ENCODE measurements around the gene OGFR.

The OGFR gene

DNA sequence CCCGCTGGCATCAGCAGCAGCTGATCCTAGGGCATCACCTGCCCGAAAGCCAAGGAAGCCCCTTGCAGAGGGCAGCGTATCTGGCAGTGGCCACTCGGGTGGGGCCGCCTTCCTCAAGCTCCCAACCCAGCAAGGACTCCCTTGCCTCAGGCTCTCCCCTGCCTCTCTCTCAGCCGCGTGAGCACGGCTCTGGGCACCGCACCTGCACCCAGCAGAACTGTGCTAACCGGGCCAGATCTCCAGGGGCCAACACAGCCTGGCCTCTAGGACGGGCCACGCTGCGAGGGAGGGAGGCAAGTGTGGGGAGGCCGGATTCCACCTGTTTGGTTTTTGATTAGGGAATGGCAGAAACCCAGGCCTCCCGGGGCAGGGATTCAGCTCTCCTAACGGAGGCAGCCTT lies 20.1 kb upstream of the OGFR start:
- no peak for DNase-seq (ENCODE audit: low read depth in 2 of 2)

- no peak for DNase-seq (ENCODE audit: low read depth in 2 of 2)
Measured at GRCh38 chr20:62785393-62785792, 19.2 kb upstream of the OGFR start.

- DNase-seq (ENCODE audit: low read depth in 2 of 2), result no peak
Measured at GRCh38 chr20:62786157-62786556, 18.5 kb upstream of the OGFR start.

DNA sequence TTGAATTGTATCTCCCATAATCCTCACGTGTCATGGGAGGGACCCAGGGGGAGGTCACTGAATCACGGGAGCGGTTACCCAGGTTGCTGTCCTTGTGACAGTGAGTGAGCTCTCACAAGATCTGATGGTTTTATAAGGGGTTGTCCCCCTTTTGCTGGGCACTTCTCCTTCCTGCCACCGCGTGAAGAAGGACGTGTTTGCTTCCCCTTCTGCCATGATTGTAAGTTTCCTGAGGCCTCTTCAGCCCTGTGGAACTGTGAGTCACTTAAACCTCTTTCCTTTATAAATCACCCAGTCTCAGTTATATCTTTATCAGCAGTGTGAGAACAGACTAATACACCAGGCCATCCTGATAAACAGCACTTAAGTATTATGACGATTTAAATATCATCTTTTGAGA lies 17.3 kb upstream of the OGFR start:
- no peak for DNase-seq (ENCODE audit: low read depth in 2 of 2)

GRCh38 chr20:62787866-62788265 lies 16.8 kb upstream of the OGFR start:
- DNase-seq (ENCODE audit: low read depth in 2 of 2), result no peak

GRCh38 chr20:62788607-62789006 lies 16.0 kb upstream of the OGFR start:
- DNase-seq (ENCODE audit: low read depth in 2 of 2), result no peak

- DNase-seq (ENCODE audit: low read depth in 2 of 2), result no peak
Measured at GRCh38 chr20:62790075-62790474, 14.6 kb upstream of the OGFR start.

GRCh38 chr20:62791301-62792181 lies 13.1 kb upstream of the OGFR start:
- peak; percentile 39 to 57 for DNase-seq (ENCODE audit: low read depth in 2 of 2)

DNA sequence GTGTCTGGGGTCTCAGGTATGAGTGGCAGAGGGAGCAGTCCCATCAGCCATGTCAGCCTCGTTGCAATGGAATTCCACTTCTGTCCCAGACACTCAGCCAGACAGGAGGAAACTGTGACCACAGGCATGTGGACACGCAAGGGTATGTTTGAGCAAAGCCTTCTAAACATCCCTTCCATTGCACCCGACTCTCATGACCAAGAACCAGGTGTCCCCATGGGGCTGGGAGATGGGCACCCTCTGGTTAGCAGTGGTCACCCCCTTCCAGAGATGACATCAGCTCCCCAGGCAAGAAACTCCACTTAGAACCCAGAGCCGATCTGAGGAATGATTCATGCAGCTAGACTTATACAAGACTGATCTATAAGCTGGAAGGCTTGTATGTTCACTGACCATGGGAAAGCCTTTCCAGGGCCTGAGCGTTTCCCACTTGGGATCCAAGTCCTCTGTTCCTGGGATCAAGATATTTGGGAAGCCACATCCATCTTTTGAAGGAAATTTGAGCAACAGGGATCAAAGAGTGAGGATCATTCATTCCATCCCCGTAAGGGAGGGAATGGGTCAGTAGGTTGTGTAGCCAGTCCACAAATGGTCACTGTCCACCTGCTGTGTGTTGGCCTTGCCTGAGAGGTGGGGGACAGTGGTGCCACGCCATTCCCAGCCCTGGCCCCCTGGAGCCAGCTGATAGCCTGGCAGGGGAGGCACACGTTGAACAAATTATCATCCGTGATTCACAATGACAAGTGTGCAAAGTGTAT lies 12.3 kb upstream of the OGFR start:
- no peak for DNase-seq (ENCODE audit: low read depth in 2 of 2)

- no peak for DNase-seq (ENCODE audit: low read depth in 2 of 2)
Measured at GRCh38 chr20:62792940-62793756, 11.5 kb upstream of the OGFR start.

- DNase-seq (ENCODE audit: low read depth in 2 of 2), result no peak
Measured at GRCh38 chr20:62793757-62794006, 11.0 kb upstream of the OGFR start.

GRCh38 chr20:62794007-62794724 lies 10.5 kb upstream of the OGFR start:
- peak; percentile 84 to 89 for DNase-seq (ENCODE audit: low read depth in 2 of 2)

GRCh38 chr20:62795023-62795761 lies 9.4 kb upstream of the OGFR start:
- peak; percentile 44 to 69 for DNase-seq (ENCODE audit: low read depth in 2 of 2)

GRCh38 chr20:62796699-62797491 lies 7.7 kb upstream of the OGFR start:
- DNase-seq (ENCODE audit: low read depth in 2 of 2), result no peak

DNA sequence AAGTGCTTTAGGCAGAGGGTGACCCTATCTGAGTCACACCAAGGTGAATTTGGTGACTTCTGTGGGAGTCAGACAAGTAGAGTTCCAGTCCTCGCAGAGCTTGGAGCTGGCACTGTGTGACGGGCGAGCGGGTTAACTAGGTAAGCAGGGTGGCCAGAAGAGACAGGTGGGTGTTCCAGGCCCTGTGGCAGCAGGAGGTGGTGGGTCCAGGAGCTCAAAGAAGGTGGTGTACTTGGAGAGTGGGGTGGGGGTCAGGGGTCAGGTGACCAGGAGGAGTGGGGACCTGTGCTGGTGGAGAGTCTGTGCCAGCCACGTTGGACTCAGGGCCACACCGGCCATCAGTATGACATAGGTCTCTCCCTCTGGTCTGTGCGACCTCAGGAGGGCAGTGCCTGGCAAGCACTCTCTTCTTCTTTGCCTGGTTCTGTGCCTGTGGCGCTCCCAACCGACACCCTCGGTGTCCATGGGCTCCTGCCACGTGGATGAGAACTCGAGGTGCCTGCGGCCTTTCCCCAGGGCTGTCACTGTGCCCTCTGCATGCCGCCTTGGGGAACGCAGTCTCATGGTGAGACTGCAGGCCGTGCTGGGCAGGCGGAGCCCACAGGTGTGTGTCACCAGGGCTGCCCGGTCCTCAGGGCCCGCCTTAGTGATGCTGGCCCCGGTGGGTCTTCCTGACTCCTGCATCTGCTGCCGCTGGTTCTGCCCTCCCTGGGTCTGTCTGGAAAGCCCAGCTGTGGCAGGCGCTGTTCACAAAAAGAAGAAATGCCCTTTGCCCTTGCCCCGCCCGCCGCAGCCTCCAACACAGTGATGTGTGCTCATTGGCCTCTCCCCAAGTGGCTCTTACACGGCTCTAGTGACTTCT lies 6.7 kb upstream of the OGFR start:
- no peak for DNase-seq (ENCODE audit: low read depth in 2 of 2)

- DNase-seq (ENCODE audit: low read depth in 2 of 2), result no peak
Measured at GRCh38 chr20:62799036-62799435, 5.6 kb upstream of the OGFR start.

DNA sequence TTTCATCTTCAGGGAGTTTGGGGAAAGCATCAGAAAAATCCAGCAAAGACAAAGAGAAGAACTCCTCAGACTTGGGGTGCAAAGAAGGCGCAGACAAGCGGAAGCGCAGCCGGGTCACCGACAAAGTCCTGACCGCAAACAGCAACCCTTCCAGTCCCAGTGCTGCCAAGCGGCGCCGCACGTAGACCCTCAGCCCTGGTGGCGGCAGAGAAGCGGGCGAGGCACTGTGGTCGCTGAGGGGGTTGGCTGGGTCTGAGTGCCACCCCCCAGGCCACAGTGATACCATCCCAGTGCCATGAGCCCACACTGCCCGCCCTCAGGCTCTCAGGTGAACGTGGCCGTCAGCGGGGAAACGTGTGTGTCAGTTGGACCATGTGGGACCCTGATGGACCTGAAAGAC lies 5.2 kb upstream of the OGFR start:
- no peak for DNase-seq (ENCODE audit: low read depth in 2 of 2)

DNA sequence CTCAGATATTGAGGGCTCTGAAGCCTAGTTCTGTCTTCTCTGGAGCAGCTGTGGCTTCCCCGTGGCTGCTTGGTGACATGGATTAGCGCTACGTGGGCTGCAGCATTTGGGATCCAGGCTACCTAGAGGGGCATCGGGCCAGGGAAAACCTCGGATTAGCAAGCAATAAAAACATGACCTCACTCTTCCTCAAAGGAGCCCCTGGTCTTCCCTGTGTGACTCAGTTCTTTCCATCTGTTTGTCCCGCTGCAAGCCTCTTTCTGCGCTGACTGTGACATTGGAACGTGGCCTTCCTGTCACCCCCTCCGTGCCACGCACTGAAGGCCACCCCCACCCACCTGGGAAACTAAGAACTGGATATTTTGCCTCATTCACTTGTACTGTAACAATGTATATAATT lies 4.8 kb upstream of the OGFR start:
- no peak for DNase-seq (ENCODE audit: low read depth in 2 of 2)
